IMR-90 (cell line): ENCODE results near the gene KCNQ2. TPM values are rescaled to one million over a fixed set of nuclear protein-coding genes. Genes with fewer than 3 reads are reported as not detected.

Source experiments
- ATAC-seq: fragments of 200-7000 bp; cut with Tn5 transposase; 2 replicates; pipeline ENCODE4 v1.9.1; 2020; ENCODE audit warnings: low read depth, mild to moderate bottlenecking, moderate library complexity
- BruUV-seq: library from RNA; stranded (reverse); fragments of 400-500 nt; replicated peaks from 2 replicates; lab custom pipeline; 2021; lab: Mats Ljungman, UMichigan
- CTCF ChIA-PET: fragments of 300-600 bp; formaldehyde crosslinking; extraction: SDS; loops from one replicate; lab custom pipeline; 2021; ENCODE audit warnings: antibody characterized with exemption; lab: Yijun Ruan, JAX
- POLR2A ChIA-PET: fragments of 300-600 bp; sonication (Branson Sonifier 250); formaldehyde crosslinking; loops from one replicate; lab custom pipeline; 2022; ENCODE audit warnings: antibody characterized with exemption; ENCODE audit not compliant: unreplicated experiment; lab: Charles Lee
- DNase-seq: peaks from one replicate; pipeline ENCODE4 v3.0.0; 2013
- H2AFZ ChIP-seq: replicated peaks from 2 replicates; pipeline ENCODE3; 2013; ENCODE audit warnings: low read length, mild to moderate bottlenecking; ENCODE audit not compliant: poor library complexity
- H2AK5ac ChIP-seq: 2 replicates; pipeline ENCODE4 v1.6.1; 2013; ENCODE audit warnings: low read depth, low read length, inconsistent platforms
- H2AK9ac ChIP-seq: replicated peaks from 2 replicates; pipeline ENCODE3; 2013; ENCODE audit warnings: mild to moderate bottlenecking, low read depth, low read length, moderate library complexity; ENCODE audit not compliant: poor library complexity
- H2BK120ac ChIP-seq: 2 replicates; pipeline ENCODE4 v1.6.1; 2013; ENCODE audit warnings: low read depth, low read length, inconsistent platforms
- H2BK15ac ChIP-seq: 3 replicates; pipeline ENCODE4 v1.6.1; 2013; ENCODE audit warnings: low read depth, low read length, inconsistent platforms
- H2BK20ac ChIP-seq: 2 replicates; pipeline ENCODE4 v1.6.1; 2013; ENCODE audit warnings: low read depth, mild to moderate bottlenecking, inconsistent platforms, low read length, moderate library complexity
- H2BK5ac ChIP-seq: 2 replicates; pipeline ENCODE4 v1.6.1; 2013; ENCODE audit warnings: mild to moderate bottlenecking, low read depth, low read length, inconsistent platforms; ENCODE audit not compliant: poor library complexity, severe bottlenecking
- H3K14ac ChIP-seq: replicated peaks from 2 replicates; pipeline ENCODE4 v1.6.1; 2013; ENCODE audit warnings: low read depth, low read length, inconsistent platforms
- H3K18ac ChIP-seq: 2 replicates; pipeline ENCODE4 v1.6.1; 2013; ENCODE audit warnings: low read depth, low read length, control low read depth
- H3K23ac ChIP-seq: 2 replicates; pipeline ENCODE4 v1.6.1; 2013; ENCODE audit warnings: low read depth, low read length, inconsistent platforms
- H3K27ac ChIP-seq: 2 replicates; pipeline ENCODE4 v1.5.1; 2013; ENCODE audit warnings: mild to moderate bottlenecking, control low read depth, low read length; ENCODE audit not compliant: insufficient read depth
- H3K27me3 ChIP-seq: 2 replicates; pipeline ENCODE4 v1.6.1; 2013; ENCODE audit warnings: low read length; ENCODE audit not compliant: control insufficient read depth, insufficient read depth
- H3K36me3 ChIP-seq: 2 replicates; pipeline ENCODE4 v1.6.1; 2013; ENCODE audit warnings: low read length, mixed read lengths; ENCODE audit not compliant: control insufficient read depth, insufficient read depth
- H3K4ac ChIP-seq: 2 replicates; pipeline ENCODE4 v1.6.1; 2013; ENCODE audit warnings: low read depth, low read length, inconsistent platforms
- H3K4me1 ChIP-seq: 2 replicates; pipeline ENCODE4 v1.6.1; 2013; ENCODE audit warnings: low read length, mixed read lengths; ENCODE audit not compliant: control insufficient read depth, insufficient read depth
- H3K4me2 ChIP-seq: 2 replicates; pipeline ENCODE4 v1.6.1; 2013; ENCODE audit warnings: low read depth, mild to moderate bottlenecking, control low read depth, low read length, moderate library complexity
- H3K4me3 ChIP-seq: 2 replicates; pipeline ENCODE4 v1.5.1; 2013; ENCODE audit warnings: low read depth, mild to moderate bottlenecking, control low read depth, low read length, moderate library complexity; ENCODE audit not compliant: insufficient read depth
- H3K56ac ChIP-seq: 2 replicates; pipeline ENCODE4 v1.6.1; 2013; ENCODE audit warnings: low read length, inconsistent platforms; ENCODE audit not compliant: insufficient read depth; ENCODE audit errors: extremely low read depth
- H3K79me1 ChIP-seq, 2 experiments: 2 replicates each; pipeline ENCODE4 v1.6.1; 2013; ENCODE audit warnings: low read length in 2 of 2, inconsistent platforms in 1 of 2, low read depth in 1 of 2
- H3K9ac ChIP-seq: 2 replicates; pipeline ENCODE4 v1.6.1; 2013; ENCODE audit warnings: low read depth, low read length, control low read depth
- H3K9me1 ChIP-seq: 2 replicates; pipeline ENCODE4 v1.6.1; 2013; ENCODE audit warnings: low read length, inconsistent platforms; ENCODE audit not compliant: insufficient read depth
- H3K9me3 ChIP-seq: 2 replicates; pipeline ENCODE4 v1.6.1; 2013; ENCODE audit warnings: low read length; ENCODE audit not compliant: control insufficient read depth, insufficient read depth
- H4K20me1 ChIP-seq: 2 replicates; pipeline ENCODE4 v1.6.1; 2013; ENCODE audit warnings: low read length, inconsistent platforms; ENCODE audit not compliant: insufficient read depth
- H4K5ac ChIP-seq: 2 replicates; pipeline ENCODE4 v1.6.1; 2013; ENCODE audit warnings: mild to moderate bottlenecking, low read depth, low read length, control low read depth
- H4K8ac ChIP-seq, 2 experiments: 2 replicates each; pipeline ENCODE4 v1.6.1; 2013; ENCODE audit warnings: low read depth in 2 of 2, low read length in 2 of 2, control low read depth in 1 of 2, inconsistent platforms in 1 of 2
- H4K91ac ChIP-seq: 2 replicates; pipeline ENCODE4 v1.6.1; 2013; ENCODE audit warnings: low read depth, low read length, inconsistent platforms; ENCODE audit not compliant: insufficient read depth
- CEBPB ChIP-seq: IDR thresholded peaks from 2 replicates; pipeline ENCODE4 v1.6.1; 2012; ENCODE audit warnings: low read depth, low read length, improper control_type of control experiment
- FOS ChIP-seq: fragments of 150-350 bp; IDR thresholded peaks from 2 replicates; pipeline ENCODE4 v1.6.1; 2016; ENCODE audit warnings: low read depth, low read length
- MAFK ChIP-seq: IDR thresholded peaks from 2 replicates; pipeline ENCODE4 v1.6.1; 2012; ENCODE audit warnings: low read depth, low read length, improper control_type of control experiment
- MAZ ChIP-seq: IDR thresholded peaks from 2 replicates; pipeline ENCODE4 v1.6.1; 2012; ENCODE audit warnings: low read depth, mild to moderate bottlenecking, low read length, improper control_type of control experiment, moderate library complexity, borderline replicate concordance
- RAD21 ChIP-seq: IDR thresholded peaks from 2 replicates; pipeline ENCODE4 v1.6.1; 2012; ENCODE audit warnings: low read length, improper control_type of control experiment
- SMC3 ChIP-seq: fragments of 150-350 bp; IDR thresholded peaks from 2 replicates; pipeline ENCODE4 v1.6.1; 2016; ENCODE audit warnings: low read depth, mild to moderate bottlenecking, antibody characterized with exemption, low read length, moderate library complexity
- whole genome bisulfite sequencing, 2 experiments: methylation state at CpG; one replicate each; pipeline versions ENCODE4 v1.1.5 to v1.1.7; 2013; ENCODE audit warnings: missing lambda C conversion rate in 2 of 2; ENCODE audit not compliant: insufficient read length in 1 of 2; ENCODE audit errors: extremely low coverage in 2 of 2; 5-methylcytosine and 5-hydroxymethylcytosine counted together
- dilution Hi-C: fragments of 300-500 bp; cut with HindIII; formaldehyde crosslinking; loops from one replicate; pipeline ENCODE4 v1.14.3; 2018; ENCODE audit warnings: low sequenced_read_pairs; ENCODE audit not compliant: unreplicated experiment
- in situ Hi-C: fragments of 300-500 bp; cut with MboI; formaldehyde crosslinking; loops from 3 replicates; pipeline ENCODE4 v1.14.3; 2019; ENCODE audit warnings: low sequenced_read_pairs, inconsistent platforms, mixed read lengths
- intact Hi-C: fragments of 100-400 bp; cut with micrococcal nuclease; formaldehyde crosslinking; loops from 2 replicates; pipeline ENCODE4 v1.10.0; 2022
- polyA plus RNA-seq, 3 experiments: library from polyadenylated mRNA; depleted of rRNA; stranded (reverse); fragments of >200 nt; gene quantifications; 2 replicates each; pipeline ENCODE4 v1.2.3, GENCODE V29; 2012; ENCODE audit warnings: low replicate concordance in 1 of 3
- total RNA-seq: library from RNA; depleted of rRNA; stranded (reverse); fragments of >200 nt; gene quantifications from 2 replicates; pipeline ENCODE4 v1.2.3, GENCODE V29; 2012
- TF ChIP-seq, protein P1 (sequence below): fragments of 150-350 bp; IDR thresholded peaks from 2 replicates; pipeline ENCODE4 v1.6.1; 2016; ENCODE audit warnings: low read depth, mild to moderate bottlenecking, low read length, moderate library complexity, borderline replicate concordance
- TF ChIP-seq, protein P2 (sequence below): conservative IDR thresholded peaks from 2 replicates; pipeline ENCODE4 v1.5.1; 2012; ENCODE audit warnings: mild to moderate bottlenecking, low read depth, low read length, improper control_type of control experiment

KCNQ2 gene
- total and polyA plus RNA-seq, 2 of the 4 experiments (the other 2 are of a cell fraction) = 0.02 TPM; not detected in 1

DNA sequence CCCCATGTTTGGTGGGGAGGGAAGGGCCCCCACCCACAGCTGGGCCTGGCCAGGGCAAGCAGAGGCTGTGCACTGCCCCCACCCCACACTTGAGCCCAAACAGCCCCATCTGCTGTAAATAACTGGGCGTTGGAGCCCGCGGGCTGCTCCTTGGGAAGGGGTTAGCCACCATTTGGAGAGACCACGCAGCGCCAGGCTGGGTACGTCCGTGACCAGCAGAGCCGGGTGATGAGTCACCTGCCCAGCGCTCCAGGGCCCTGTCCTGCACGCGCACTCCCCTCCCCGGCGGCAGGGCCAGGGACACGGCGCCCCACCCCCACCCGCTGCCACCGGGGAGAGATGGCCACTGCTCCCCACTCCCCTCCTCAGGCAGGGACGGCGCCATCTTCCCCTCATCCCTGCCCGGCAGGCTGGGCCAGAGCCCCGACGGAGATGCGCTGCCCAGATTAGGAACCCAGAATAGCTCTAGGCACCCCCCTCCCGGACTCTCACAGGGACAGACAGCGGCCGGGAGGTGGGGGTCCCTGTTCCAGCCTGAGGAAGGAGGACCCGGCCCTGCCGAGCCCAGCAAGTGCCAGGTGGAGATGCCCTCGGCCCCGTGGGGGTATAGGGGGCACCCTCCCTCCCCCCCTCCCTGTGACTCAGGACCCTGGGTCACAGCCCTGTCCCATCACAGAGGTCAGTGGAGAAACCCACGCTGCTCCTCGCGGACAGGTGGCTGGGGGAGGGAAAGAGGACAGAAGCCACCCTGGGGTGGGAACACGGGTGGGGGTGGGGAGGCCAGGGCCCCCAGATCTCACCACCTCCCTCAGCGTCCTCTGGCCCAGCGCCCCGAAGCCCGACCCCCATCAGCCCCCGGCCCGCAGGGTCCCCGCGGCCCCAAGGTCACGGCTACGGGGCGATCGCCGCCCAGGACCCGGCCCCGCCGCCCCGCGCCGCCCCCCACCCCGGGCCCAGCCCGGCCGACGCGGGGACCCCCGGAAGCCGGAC is 25.8 kb upstream of the KCNQ2 start:
- WGBS, 2 experiments = 5% methylated on average over 13 of the region's 60 CpGs; no CpG with 5 or more reads in 1 of the 2 experiments
- TF ChIP-seq FOS (peak; percentile 37; the same call in 1 of the 2 replicates), RAD21 (no peak), MAFK (no peak), CEBPB (no peak), SMC3 (no peak), MAZ (peak; percentile 24; the same call in 1 of the 2 replicates)
- TF ChIP-seq, protein P1, sequence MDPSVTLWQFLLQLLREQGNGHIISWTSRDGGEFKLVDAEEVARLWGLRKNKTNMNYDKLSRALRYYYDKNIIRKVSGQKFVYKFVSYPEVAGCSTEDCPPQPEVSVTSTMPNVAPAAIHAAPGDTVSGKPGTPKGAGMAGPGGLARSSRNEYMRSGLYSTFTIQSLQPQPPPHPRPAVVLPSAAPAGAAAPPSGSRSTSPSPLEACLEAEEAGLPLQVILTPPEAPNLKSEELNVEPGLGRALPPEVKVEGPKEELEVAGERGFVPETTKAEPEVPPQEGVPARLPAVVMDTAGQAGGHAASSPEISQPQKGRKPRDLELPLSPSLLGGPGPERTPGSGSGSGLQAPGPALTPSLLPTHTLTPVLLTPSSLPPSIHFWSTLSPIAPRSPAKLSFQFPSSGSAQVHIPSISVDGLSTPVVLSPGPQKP = no peak
- TF ChIP-seq, protein P2, sequence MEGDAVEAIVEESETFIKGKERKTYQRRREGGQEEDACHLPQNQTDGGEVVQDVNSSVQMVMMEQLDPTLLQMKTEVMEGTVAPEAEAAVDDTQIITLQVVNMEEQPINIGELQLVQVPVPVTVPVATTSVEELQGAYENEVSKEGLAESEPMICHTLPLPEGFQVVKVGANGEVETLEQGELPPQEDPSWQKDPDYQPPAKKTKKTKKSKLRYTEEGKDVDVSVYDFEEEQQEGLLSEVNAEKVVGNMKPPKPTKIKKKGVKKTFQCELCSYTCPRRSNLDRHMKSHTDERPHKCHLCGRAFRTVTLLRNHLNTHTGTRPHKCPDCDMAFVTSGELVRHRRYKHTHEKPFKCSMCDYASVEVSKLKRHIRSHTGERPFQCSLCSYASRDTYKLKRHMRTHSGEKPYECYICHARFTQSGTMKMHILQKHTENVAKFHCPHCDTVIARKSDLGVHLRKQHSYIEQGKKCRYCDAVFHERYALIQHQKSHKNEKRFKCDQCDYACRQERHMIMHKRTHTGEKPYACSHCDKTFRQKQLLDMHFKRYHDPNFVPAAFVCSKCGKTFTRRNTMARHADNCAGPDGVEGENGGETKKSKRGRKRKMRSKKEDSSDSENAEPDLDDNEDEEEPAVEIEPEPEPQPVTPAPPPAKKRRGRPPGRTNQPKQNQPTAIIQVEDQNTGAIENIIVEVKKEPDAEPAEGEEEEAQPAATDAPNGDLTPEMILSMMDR = no peak

More for the DNA sequence above, 25.8 kb upstream of the KCNQ2 start:
- Histone ChIP-seq H2BK15ac (no peak overlapping the region), H2BK5ac (no peak overlapping the region), H3K4me3 (peak overlapping the region; percentile 17; the same call in 1 of the 2 replicates), H3K27ac (no peak overlapping the region), H3K4me1 (0 out of 2 replicates have a peak, but pooled peaks cover 3% of the 10 kb centered on the region), H3K9me3 (no peaks in the 10 kb centered on the region), H3K18ac (no peak overlapping the region), H2AK5ac (no peak overlapping the region), H3K4ac (no peak overlapping the region), H3K56ac (no peak overlapping the region), H2BK120ac (no peak overlapping the region), H3K14ac (no peak overlapping the region), H3K4me2 (no peak overlapping the region; the same call in 1 of the 2 replicates), H4K20me1 (peaks cover 4% of the 10 kb centered on the region), H2AFZ (peak overlapping the region; percentile 75), H3K27me3 (peaks cover 26% of the 10 kb centered on the region), H3K9me1 (no peaks in the 10 kb centered on the region), H3K9ac (no peak overlapping the region), H3K79me1 (no peaks in the 10 kb centered on the region), H3K23ac (no peak overlapping the region), H4K8ac (no peak overlapping the region), H4K5ac (no peak overlapping the region), H4K91ac (no peak overlapping the region), H2AK9ac (peak overlapping the region; percentile 39), H3K36me3 (no peaks in the 10 kb centered on the region), H2BK20ac (no peak overlapping the region)
- intact Hi-C loops (no loop called here), in situ Hi-C loops (no loop called here), dilution Hi-C loops (no loop called here)
- ChIA-PET CTCF (no interaction called here), POLR2A (no interaction called here)
- peak; percentile 36 for DNase-seq
- no TSS peak for BruUV-seq
- peak; percentile 46 for ATAC-seq
